OCI-LY3 (cell line): ENCODE measurements around the gene PTPN13.

Experiments used
- CTCF ChIP-seq: fragments of 200-600, 300-600 bp; sonication (generic); IDR thresholded peaks from 2 replicates; pipeline ENCODE4 v1.5.1; 2014; ENCODE audit warnings: antibody characterized with exemption, low read length, low read depth
- EZH2phosphoT487 ChIP-seq: fragments of 200-600 bp; shearing (Covaris generic); IDR thresholded peaks from 2 replicates; pipeline ENCODE4 v1.6.1; 2018; ENCODE audit warnings: antibody characterized with exemption, mixed run types, low read depth

GRCh38 chr4:86619656-86620055, 25.5 kb downstream of the PTPN13 start:
- TF ChIP-seq CTCF (no peak), EZH2phosphoT487 (no peak)
